Glutamatergic neuron (in vitro differentiated cells): ENCODE data around the gene SDC3. TPM values are rescaled to one million over a fixed set of nuclear protein-coding genes. Genes with fewer than 3 reads are reported as not detected.

Source experiments
- DNase-seq: peaks from one replicate; pipeline ENCODE4 v3.0.0; 2022
- H3K27ac Mint-ChIP-seq: one replicate; pipeline ENCODE4 v1.8.0; 2020; ENCODE audit warnings: mild to moderate bottlenecking, mixed read lengths, inconsistent platforms; ENCODE audit not compliant: unreplicated experiment
- H3K27me3 Mint-ChIP-seq: one replicate; pipeline ENCODE4 v1.8.0; 2020; ENCODE audit warnings: mild to moderate bottlenecking, moderate library complexity, mixed read lengths, inconsistent platforms; ENCODE audit not compliant: unreplicated experiment
- H3K36me3 Mint-ChIP-seq: one replicate; pipeline ENCODE4 v1.8.0; 2020; ENCODE audit warnings: mild to moderate bottlenecking, mixed read lengths, inconsistent platforms; ENCODE audit not compliant: unreplicated experiment
- H3K4me1 Mint-ChIP-seq: one replicate; pipeline ENCODE4 v1.8.0; 2020; ENCODE audit warnings: mild to moderate bottlenecking, low read depth, mixed read lengths, inconsistent platforms; ENCODE audit not compliant: unreplicated experiment
- H3K4me3 Mint-ChIP-seq: one replicate; pipeline ENCODE4 v1.8.0; 2020; ENCODE audit warnings: mild to moderate bottlenecking, mixed read lengths, inconsistent platforms; ENCODE audit not compliant: unreplicated experiment
- H3K9me3 Mint-ChIP-seq: one replicate; pipeline ENCODE4 v1.8.0; 2020; ENCODE audit warnings: mild to moderate bottlenecking, moderate library complexity, mixed read lengths, inconsistent platforms; ENCODE audit not compliant: unreplicated experiment
- CTCF ChIP-seq: fragments of 200-600 bp; sonication (generic); IDR thresholded peaks from one replicate; pipeline ENCODE4 v1.5.0; 2021; ENCODE audit not compliant: partially characterized antibody, unreplicated experiment
- total RNA-seq: library from RNA; stranded (reverse); fragmentation: NEBNext Ultra II Directional; extraction: Animal tissue kit (Norgen Biotek cat#: 25700); gene quantifications from one replicate; pipeline ENCODE4 v1.2.1, GENCODE V29; 2021; ENCODE audit not compliant: unreplicated experiment

SDC3 gene
- total RNA-seq, 1 donor from 2014 or later = 41.7 TPM

DNA sequence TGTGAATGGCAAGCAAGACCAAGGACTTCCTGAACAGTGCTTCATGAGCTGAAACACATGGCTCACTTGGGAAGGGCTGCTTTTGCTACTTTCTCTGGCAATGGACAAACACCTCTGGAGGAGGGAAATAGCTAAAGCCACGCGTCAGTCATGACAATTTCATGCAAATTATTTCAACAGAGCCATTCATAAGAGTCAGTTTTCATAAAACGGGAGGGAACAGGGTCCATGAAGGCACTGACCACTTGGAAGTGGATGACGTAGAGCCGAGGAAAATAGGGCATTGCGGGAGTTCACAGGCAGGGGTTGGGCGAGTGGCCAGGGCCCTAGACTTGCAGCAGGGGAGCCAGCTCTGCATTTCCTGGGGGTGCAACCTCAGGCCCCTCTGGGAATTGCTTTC, 43.9 kb downstream of the SDC3 start:
- TF ChIP-seq CTCF = no peak
- Mint-ChIP-seq H3K36me3 (no peaks in the 10 kb centered on the region), H3K4me3 (no peak overlapping the region), H3K9me3 (peaks cover 2% of the 10 kb centered on the region), H3K27ac (no peak overlapping the region), H3K27me3 (peaks cover 1% of the 10 kb centered on the region), H3K4me1 (no peaks in the 10 kb centered on the region)
- no peak for DNase-seq

GRCh38 chr1:30863858-30864604, 44.5 kb downstream of the SDC3 start:
- no peak for DNase-seq
- Mint-ChIP-seq H3K27me3 (peaks cover 4% of the 10 kb centered on the region), H3K9me3 (peaks cover 2% of the 10 kb centered on the region), H3K4me1 (peaks cover 3% of the 10 kb centered on the region), H3K4me3 (no peak overlapping the region), H3K36me3 (no peaks in the 10 kb centered on the region), H3K27ac (no peak overlapping the region)
- TF ChIP-seq CTCF = no peak

DNA sequence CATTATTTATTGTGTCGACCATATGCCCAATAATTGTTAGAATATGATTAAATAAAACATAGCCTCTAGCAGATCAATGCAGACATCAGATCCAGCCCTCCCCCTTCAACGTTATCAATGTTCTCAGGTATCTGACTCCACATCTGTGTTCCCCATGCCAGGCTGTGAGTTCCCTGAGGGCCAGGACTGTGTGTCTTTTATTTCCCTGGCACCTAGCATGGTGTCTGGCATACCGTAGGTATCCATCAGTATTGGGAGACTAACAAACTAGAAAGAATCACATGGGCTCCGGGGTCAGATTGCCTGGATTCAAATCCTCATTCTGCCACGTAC, 48.3 kb downstream of the SDC3 start:
- peaks cover 7% of the 10 kb centered on the region for H3K27me3 Mint-ChIP-seq
- no peak overlapping the region for H3K27ac Mint-ChIP-seq
- H3K9me3 Mint-ChIP-seq = no peaks in the 10 kb centered on the region
- H3K4me1 Mint-ChIP-seq = peaks cover 17% of the 10 kb centered on the region
- no peak for DNase-seq
- H3K36me3 Mint-ChIP-seq = no peaks in the 10 kb centered on the region
- no peak overlapping the region for H3K4me3 Mint-ChIP-seq
- TF ChIP-seq CTCF = no peak

DNA sequence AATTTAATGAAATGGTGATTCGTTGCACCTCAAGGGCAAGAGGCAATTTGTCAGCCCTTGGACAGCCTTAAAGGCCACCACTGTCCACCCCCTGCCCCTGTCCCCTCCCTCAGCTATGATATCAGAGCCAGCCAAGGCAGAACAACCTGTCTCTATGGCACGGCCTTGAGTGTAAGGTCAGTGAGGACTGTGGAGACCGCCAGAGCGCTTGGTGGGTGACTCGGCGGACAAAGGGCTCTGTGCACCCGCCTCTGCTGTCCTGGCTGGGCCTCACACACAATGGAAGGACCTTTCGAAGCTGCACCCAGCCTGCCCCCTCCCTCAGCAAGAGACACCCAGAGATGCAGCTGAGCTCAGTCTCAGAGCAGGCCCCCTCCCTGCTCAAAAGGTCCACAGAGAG, 50.6 kb downstream of the SDC3 start:
- no peak for DNase-seq
- H3K27me3 Mint-ChIP-seq = peaks cover 7% of the 10 kb centered on the region
- no peak overlapping the region for H3K27ac Mint-ChIP-seq
- H3K9me3 Mint-ChIP-seq = no peaks in the 10 kb centered on the region
- peaks cover 17% of the 10 kb centered on the region for H3K4me1 Mint-ChIP-seq
- H3K4me3 Mint-ChIP-seq = no peak overlapping the region
- no peaks in the 10 kb centered on the region for H3K36me3 Mint-ChIP-seq
- no peak for TF ChIP-seq CTCF

DNA sequence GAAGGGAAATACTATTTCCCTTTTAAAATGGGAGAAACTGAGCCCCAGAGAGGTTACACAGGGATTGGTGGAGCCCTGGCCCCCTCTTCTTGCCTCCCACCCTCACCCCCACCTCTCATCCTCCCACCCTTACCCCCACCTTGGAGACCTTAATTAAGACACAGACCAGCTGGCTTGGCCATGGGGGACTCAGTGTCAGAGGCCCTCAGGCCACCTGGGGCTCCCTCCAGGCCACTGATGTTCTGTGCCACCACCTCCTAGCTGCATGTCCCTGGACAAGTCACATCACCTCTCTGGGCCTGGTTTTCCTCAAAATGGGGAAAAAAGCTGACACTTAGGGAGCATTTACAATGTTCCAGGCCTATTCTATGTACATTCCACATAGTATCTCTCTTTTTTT, 51.5 kb downstream of the SDC3 start:
- Mint-ChIP-seq H3K36me3 (no peaks in the 10 kb centered on the region), H3K9me3 (no peaks in the 10 kb centered on the region), H3K27ac (no peak overlapping the region), H3K4me3 (no peak overlapping the region), H3K4me1 (peaks cover 17% of the 10 kb centered on the region), H3K27me3 (peaks cover 7% of the 10 kb centered on the region)
- DNase-seq = no peak
- TF ChIP-seq CTCF = no peak
